ENCODE measurements around the gene RNF13.

- TF ChIP-seq, protein P1, sequence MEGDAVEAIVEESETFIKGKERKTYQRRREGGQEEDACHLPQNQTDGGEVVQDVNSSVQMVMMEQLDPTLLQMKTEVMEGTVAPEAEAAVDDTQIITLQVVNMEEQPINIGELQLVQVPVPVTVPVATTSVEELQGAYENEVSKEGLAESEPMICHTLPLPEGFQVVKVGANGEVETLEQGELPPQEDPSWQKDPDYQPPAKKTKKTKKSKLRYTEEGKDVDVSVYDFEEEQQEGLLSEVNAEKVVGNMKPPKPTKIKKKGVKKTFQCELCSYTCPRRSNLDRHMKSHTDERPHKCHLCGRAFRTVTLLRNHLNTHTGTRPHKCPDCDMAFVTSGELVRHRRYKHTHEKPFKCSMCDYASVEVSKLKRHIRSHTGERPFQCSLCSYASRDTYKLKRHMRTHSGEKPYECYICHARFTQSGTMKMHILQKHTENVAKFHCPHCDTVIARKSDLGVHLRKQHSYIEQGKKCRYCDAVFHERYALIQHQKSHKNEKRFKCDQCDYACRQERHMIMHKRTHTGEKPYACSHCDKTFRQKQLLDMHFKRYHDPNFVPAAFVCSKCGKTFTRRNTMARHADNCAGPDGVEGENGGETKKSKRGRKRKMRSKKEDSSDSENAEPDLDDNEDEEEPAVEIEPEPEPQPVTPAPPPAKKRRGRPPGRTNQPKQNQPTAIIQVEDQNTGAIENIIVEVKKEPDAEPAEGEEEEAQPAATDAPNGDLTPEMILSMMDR (IDR thresholded peaks at IDR 0.05; ENCODE audit: insufficient read depth, low read length) = no peak
- no peak for TF ChIP-seq GABPA (IDR thresholded peaks at IDR 0.05; ENCODE audit: low read depth)
- TF ChIP-seq POLR2AphosphoS5 (IDR thresholded peaks at IDR 0.05; ENCODE audit: low read depth) = no peak
- TF ChIP-seq REST (IDR thresholded peaks at IDR 0.05; ENCODE audit: insufficient replicate concordance, low read depth) = no peak
- TF ChIP-seq SPI1 (IDR thresholded peaks at IDR 0.05; ENCODE audit: borderline replicate concordance, low read depth) = no peak
These were observed 3.3 kb upstream of the RNF13 start for GRCh38 chr3:149809699-149810098.

Data from HL-60 (cell line).